ENCODE measurements around the gene SBF1. TPM values are rescaled to one million over a fixed set of nuclear protein-coding genes. Genes with fewer than 3 reads are reported as not detected.

Gene SBF1
- total RNA-seq, 1 donor from 2014 or later: 96.5 TPM

DNA sequence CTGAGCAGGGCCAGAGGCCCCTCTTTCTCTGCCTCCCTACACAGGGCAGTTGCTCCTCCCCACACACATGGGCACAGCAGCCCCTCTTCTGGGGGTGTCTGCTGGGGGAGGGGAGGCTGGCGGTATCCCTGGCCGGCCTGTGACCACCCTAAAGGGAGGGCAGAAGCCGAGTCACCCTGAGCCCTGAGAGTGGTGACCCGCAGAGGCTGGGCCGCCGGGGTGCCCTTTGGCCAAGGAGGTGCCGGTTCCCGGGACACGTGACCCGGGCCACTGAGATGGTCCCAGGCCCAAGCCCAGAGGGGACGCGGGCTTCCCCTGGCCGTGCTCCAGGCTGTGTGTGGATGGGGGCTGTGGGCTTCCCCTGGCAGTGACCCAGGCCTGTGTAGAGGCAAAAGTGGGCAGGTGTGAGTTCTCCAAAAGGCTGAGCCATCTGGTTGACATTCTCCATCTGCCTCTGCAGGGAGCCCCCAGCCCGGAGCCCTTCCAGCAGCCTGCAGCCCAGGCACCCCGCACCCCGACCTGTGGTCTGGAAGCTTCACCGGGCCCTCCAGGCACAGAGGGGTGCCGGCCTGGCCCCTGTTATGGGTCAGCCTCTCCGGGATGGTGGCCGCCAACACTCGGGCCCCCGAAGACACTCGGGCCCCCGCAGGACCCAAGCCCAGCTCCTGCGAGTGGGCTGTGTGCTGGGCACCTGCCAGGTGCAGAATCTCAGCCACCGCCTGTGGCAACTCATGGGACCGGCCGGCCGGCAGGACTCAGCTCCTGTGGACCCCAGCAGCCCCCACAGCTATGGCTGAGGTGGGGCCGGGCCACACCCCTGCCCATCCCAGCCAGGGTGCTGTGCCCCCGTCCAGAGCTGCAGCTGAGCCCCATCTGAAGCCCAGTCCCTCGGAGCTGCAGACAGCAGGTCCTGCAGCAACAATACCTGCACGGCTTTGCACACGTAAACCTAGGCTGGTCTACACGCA is 7.6 kb upstream of the SBF1 start:
- TF ChIP-seq, protein P1, sequence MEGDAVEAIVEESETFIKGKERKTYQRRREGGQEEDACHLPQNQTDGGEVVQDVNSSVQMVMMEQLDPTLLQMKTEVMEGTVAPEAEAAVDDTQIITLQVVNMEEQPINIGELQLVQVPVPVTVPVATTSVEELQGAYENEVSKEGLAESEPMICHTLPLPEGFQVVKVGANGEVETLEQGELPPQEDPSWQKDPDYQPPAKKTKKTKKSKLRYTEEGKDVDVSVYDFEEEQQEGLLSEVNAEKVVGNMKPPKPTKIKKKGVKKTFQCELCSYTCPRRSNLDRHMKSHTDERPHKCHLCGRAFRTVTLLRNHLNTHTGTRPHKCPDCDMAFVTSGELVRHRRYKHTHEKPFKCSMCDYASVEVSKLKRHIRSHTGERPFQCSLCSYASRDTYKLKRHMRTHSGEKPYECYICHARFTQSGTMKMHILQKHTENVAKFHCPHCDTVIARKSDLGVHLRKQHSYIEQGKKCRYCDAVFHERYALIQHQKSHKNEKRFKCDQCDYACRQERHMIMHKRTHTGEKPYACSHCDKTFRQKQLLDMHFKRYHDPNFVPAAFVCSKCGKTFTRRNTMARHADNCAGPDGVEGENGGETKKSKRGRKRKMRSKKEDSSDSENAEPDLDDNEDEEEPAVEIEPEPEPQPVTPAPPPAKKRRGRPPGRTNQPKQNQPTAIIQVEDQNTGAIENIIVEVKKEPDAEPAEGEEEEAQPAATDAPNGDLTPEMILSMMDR (IDR thresholded peaks at IDR 0.05; ENCODE audit: unreplicated experiment): no peak
- H3K27ac Mint-ChIP-seq: no peak overlapping the region
- no peaks in the 10 kb centered on the region for H3K9me3 Mint-ChIP-seq (ENCODE audit: low read depth)
- no peaks in the 10 kb centered on the region for H3K36me3 Mint-ChIP-seq (ENCODE audit: insufficient read depth)
- DNase-seq (ENCODE audit: low spot score, unreplicated experiment): no peak
- no peaks in the 10 kb centered on the region for H3K4me1 Mint-ChIP-seq (ENCODE audit: low read depth)
- peak overlapping the region; percentile 63 for H3K4me3 Mint-ChIP-seq (ENCODE audit: low read depth)
- peaks cover 47% of the 10 kb centered on the region for H3K27me3 Mint-ChIP-seq

DNA sequence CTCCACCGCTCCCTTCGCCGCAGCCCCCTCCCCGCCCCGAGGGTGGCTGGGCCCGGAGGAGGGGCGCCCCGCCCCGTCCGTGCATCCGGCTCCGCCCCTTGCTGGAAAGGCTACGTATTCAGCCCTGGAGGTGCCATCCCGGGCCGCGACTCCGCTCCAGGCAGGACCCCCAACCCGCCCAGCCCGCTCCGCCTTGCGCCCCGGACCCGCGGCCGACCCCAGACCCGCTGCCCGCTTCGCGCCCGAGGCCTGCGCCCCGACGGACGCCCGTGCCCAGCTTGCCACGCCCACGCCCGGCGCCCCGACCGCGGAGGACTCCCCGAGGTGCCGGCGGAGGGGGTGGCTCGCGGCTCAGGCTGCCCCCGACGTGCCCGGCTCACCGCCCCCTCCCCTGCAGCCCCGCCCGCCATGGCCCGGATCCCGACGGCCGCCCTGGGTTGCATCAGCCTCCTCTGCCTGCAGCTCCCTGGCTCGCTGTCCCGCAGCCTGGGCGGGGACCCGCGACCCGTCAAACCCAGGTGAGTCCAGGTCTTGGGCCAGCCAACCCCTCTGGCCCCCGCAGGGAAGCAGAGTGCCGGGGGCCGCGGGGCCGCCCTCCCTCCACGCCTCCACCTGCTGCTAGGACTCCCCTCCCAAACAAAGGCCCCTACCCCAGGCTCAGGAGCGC is 6.7 kb upstream of the SBF1 start, which contains the start of gene ADM2:
TSS of gene ADM2 (plus strand) at position 104 of the 667 bp plus-strand sequence. CDS start at position 409, 305 bp downstream.
- Mint-ChIP-seq H3K27ac (no peak within 1 kb of the TSS), H3K4me1 (ENCODE audit: low read depth) (peaks cover 3% of the 10 kb centered on the region), H3K9me3 (ENCODE audit: low read depth) (no peaks in the 10 kb centered on the region), H3K27me3 (peaks cover 47% of the 10 kb centered on the region), H3K36me3 (ENCODE audit: insufficient read depth) (no peaks in the 10 kb centered on the region), H3K4me3 (ENCODE audit: low read depth) (peak within 1 kb of the TSS; percentile 63)
- TF ChIP-seq, protein P1 (IDR thresholded peaks at IDR 0.05; ENCODE audit: unreplicated experiment): no peak
- DNase-seq (ENCODE audit: low spot score, unreplicated experiment): peak; percentile 44

- DNase-seq (ENCODE audit: low spot score, unreplicated experiment): no peak
- H3K4me1 Mint-ChIP-seq (ENCODE audit: low read depth): peaks cover 3% of the 10 kb centered on the region
- H3K27ac Mint-ChIP-seq: no peak overlapping the region
- H3K4me3 Mint-ChIP-seq (ENCODE audit: low read depth): peak overlapping the region; percentile 55
- H3K9me3 Mint-ChIP-seq (ENCODE audit: low read depth): no peaks in the 10 kb centered on the region
- no peaks in the 10 kb centered on the region for H3K36me3 Mint-ChIP-seq (ENCODE audit: insufficient read depth)
- peaks cover 41% of the 10 kb centered on the region for H3K27me3 Mint-ChIP-seq
- TF ChIP-seq, protein P1 (IDR thresholded peaks at IDR 0.05; ENCODE audit: unreplicated experiment): no peak
Measured at GRCh38 chr22:50481045-50481439, 6.2 kb upstream of the SBF1 start.

DNA sequence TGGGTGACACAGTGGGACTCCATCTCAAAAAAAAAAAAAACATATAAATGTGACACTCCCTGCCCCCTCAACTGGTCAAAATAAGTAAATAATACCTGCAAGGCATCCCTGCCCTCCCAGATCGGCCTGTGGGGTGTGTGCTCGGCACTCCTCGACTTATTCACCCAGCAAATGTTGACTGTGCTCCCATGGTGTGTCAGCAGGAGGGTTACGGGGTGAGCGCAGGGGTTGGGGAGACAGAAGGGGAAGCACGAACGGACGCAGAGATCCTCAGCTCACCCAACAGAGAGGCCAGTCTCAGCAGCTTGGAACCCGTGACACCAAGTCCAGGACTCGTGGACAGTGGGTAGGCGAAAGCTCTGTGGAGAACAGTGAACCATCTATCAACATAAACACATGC is 4.9 kb upstream of the SBF1 start:
- peaks cover 5% of the 10 kb centered on the region for H3K4me1 Mint-ChIP-seq (ENCODE audit: low read depth)
- no peak for DNase-seq (ENCODE audit: low spot score, unreplicated experiment)
- no peak overlapping the region for H3K4me3 Mint-ChIP-seq (ENCODE audit: low read depth)
- peaks cover 32% of the 10 kb centered on the region for H3K27me3 Mint-ChIP-seq
- H3K36me3 Mint-ChIP-seq (ENCODE audit: insufficient read depth): no peaks in the 10 kb centered on the region
- H3K27ac Mint-ChIP-seq: no peak overlapping the region
- TF ChIP-seq, protein P1 (IDR thresholded peaks at IDR 0.05; ENCODE audit: unreplicated experiment): no peak
- H3K9me3 Mint-ChIP-seq (ENCODE audit: low read depth): no peaks in the 10 kb centered on the region

DNA sequence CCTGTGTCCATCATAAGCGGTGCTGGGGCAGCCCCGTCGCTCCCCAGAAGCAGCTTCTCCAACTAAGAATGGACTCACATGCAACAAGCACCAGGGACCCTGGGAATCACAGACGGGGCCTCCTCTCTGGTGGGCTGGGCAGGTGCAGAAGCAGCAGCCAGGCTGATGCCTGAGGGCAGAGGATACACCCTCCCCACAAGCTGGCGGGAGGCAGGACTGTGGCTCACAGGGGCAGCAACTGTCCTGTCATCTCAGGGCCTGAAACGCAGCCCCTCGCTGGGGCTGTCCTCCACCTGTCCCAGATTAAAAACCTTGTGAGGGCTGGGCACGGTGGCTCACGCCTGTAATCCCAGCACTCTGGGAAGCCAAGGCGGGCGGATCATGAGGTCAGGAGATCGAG is 3.1 kb upstream of the SBF1 start:
- Mint-ChIP-seq H3K9me3 (ENCODE audit: low read depth) (no peaks in the 10 kb centered on the region), H3K36me3 (ENCODE audit: insufficient read depth) (peaks cover 1% of the 10 kb centered on the region), H3K27me3 (peaks cover 29% of the 10 kb centered on the region), H3K4me3 (ENCODE audit: low read depth) (no peak overlapping the region), H3K4me1 (ENCODE audit: low read depth) (peaks cover 17% of the 10 kb centered on the region), H3K27ac (no peak overlapping the region)
- TF ChIP-seq, protein P1 (IDR thresholded peaks at IDR 0.05; ENCODE audit: unreplicated experiment): no peak
- no peak for DNase-seq (ENCODE audit: low spot score, unreplicated experiment)

Measured in progenitor cell of endocrine pancreas (in vitro differentiated cells).